Hematopoietic multipotent progenitor cell (in vitro differentiated cells): Measurements from ENCODE around the gene ELOA2. TPM values are rescaled to one million over a fixed set of nuclear protein-coding genes. Genes with fewer than 3 reads are reported as not detected.
"Not testable (repeated sequence)": the region's sequence is repeated elsewhere in the genome, so short reads cannot be mapped to it uniquely, and the experiment has no call there.

Experiments
- DNase-seq, 3 donors: peaks; one replicate each; pipeline ENCODE4 v3.0.0-alpha.2; 2011 to 2015; ENCODE audit warnings: low read depth in 2 of 3, low spot score in 2 of 3
- total RNA-seq: library from RNA; depleted of rRNA; stranded (reverse); fragments of >200 nt; gene quantifications from one replicate; pipeline ENCODE4 v1.2.3, GENCODE V29; 2012

ELOA2 gene
- total RNA-seq, 1 donor: not detected

GRCh38 chr18:47023769-47024465, 11.5 kb downstream of the ELOA2 start:
- not testable (repeated sequence) for DNase-seq

GRCh38 chr18:47022821-47023220, 12.6 kb downstream of the ELOA2 start:
- not testable (repeated sequence) for DNase-seq

- not testable (repeated sequence) for DNase-seq
Observed at GRCh38 chr18:47020757-47021156, 14.7 kb downstream of the ELOA2 start.

GRCh38 chr18:47019870-47020269, 15.6 kb downstream of the ELOA2 start:
- not testable (repeated sequence) for DNase-seq

Other genes starting within 250 kb of the ELOA2 start
- gene PIAS2, start 118.1 kb downstream of the ELOA2 start, total RNA-seq: 15.9 TPM
- 2.2 TPM for gene KATNAL2, start 118.0 kb downstream of the ELOA2 start, total RNA-seq
- 11.3 TPM for gene HDHD2, start 114.9 kb upstream of the ELOA2 start, total RNA-seq
- 3.2 TPM for gene IER3IP1, start 140.7 kb upstream of the ELOA2 start, total RNA-seq
- gene SKOR2, start 216.0 kb upstream of the ELOA2 start, total RNA-seq: not detected